GM19452 (cell line): Measurements from ENCODE around the gene LYSMD4.
A peak's percentile ranks its signal among the peaks of the same experiment; 100 is the strongest.
"Not testable (repeated sequence)": the region's sequence is repeated elsewhere in the genome, so short reads cannot be mapped to it uniquely, and the experiment has no call there.

Experiments
- ATAC-seq: cut with Tn5 transposase; IDR thresholded peaks from one replicate; pipeline ENCODE4 v1.9.1; 2021; ENCODE audit not compliant: unreplicated experiment

The LYSMD4 gene

DNA sequence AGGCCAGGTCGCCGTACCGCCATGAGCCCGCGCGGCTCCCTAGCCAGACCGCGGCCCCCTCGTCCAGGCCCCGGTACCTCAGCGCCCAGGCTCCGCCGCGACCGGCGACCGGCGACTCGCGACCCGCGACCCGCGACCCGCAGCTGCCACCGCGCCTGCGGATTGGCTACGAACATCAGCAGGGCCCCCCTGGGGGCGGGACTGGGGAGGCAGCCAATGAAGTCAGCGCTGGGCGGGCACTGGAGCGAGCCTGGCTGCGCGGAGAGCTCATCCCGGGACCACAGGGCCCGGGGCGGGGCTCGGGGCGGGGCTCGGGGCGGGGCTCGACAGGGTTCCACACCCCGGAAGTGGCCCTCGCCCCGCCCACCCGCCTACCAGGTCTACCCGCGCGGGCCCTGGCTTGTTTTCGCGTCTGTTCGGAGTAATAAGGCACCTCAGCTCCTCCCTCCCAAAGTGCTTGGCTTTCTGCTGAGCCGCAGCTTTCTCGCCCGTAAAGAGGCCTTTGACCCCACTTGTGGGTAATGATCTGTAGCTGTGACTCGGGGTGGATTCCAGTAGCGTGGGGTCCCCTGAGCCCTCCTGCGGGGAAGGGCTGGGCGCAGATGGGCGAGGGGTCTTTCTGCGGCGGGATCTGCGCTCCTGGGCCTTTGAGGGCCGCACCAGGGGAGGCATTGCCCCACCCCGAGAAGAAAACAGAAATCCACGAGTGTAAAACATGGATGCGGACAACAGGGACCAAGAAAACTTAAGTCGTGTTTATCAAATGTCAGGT, at the start of gene LYSMD4:
LYSMD4 (minus strand) TSS at position 170 of the 772 bp plus-strand sequence. CDS start 1,438 bp downstream, outside the sequence.
- peak; percentile 99 for ATAC-seq

GRCh38 chr15:99782029-99782428, 48.8 kb upstream of the LYSMD4 start:
- not testable (repeated sequence) for ATAC-seq

GRCh38 chr15:99777144-99777543, 43.9 kb upstream of the LYSMD4 start:
- no peak for ATAC-seq

DNA sequence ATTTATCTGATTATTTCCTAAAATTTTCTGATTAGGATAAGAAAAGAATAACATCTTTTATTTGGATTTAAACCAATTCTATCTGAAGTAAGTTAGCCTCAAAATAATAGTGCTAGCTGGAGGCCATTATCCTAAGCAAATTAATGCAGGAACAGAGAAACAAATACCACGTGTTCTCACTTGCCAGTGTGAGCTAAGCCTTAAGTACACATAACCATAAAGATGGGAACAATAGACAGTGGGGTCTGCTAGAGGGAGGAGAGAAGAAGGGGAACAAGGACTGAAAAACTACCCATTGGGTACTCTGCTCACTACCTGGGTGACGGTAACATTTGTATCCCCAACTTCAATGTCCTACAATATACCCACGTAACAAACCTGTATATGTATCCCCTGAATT, 31.3 kb upstream of the LYSMD4 start:
- no peak for ATAC-seq

- ATAC-seq: no peak
Measured at GRCh38 chr15:99763827-99764226, 30.6 kb upstream of the LYSMD4 start.

- no peak for ATAC-seq
Measured at GRCh38 chr15:99762288-99762687, 29.1 kb upstream of the LYSMD4 start.

DNA sequence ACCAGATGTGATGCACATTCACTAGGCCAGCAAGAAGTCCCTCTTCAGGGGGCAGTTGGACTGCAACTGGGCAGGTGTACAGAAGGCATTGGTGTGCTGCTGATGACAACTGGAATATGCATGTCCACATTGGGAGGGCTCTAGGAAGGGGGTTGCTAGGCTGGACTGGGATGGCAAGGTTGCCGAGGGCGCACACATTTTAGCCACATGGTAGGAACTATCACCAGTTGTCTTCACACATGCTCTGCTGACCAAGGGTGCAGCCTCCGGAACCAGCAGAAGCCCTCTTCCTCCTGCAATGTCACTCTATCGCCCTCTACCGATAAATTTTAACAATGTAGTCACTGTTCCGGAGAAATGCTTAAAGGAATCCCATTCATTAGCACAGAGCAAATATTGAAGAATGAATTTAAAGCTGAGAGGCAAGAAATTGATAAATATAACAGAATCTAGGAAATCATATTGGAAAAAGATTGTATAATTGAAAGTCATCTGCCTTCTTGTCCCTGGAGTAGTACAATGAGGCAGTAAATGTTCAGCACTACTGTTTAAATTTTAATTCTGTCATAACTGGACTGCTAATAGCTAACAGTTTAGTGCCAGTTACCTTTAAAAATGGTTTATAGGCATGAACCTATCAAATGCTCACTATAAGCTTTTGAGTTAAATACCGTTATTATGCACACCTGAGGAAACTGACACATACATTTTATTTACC, 22.6 kb upstream of the LYSMD4 start:
- peak; percentile 95 for ATAC-seq

GRCh38 chr15:99753066-99753465, 19.8 kb upstream of the LYSMD4 start:
- no peak for ATAC-seq

DNA sequence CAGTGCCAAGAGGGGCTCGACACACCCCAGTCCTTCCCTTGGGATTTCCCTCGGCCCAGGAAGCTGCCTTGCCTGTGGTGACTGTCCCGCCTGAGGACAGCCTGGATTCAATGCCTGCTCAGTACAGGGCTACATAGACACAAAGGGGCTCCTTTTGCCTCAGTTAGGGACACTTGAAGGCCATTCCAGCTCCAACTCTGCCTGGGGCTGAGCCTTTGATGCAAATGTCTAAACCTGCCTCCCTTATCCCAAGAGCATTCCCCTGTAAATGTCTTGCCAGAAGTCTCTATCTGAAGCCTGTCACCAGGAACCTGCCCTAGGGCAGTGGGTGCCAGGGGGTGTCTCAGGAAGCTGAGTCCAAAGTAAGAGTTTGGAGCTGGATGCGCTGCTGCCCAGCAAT, 19.3 kb upstream of the LYSMD4 start:
- ATAC-seq: no peak

DNA sequence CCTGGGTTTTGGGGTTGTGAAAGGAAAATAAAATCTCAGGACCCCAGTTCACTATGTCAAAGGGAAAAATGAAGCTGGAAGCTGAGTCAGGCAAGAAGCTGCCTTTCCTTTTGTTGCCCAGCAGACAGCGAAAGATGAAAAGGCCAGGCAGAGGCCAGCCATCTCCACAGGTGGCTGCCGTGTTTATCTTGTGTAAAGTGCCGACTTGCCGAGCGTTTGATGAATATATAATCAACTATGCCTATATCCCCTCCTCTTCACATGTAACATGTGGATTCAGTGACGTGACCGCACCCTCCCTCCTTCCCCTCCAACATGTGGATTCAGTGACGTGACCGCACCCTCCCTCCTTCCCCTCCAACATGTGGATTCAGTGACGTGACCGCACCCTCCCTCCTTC, 17.1 kb upstream of the LYSMD4 start:
- not testable (repeated sequence) for ATAC-seq

GRCh38 chr15:99749386-99749785, 16.1 kb upstream of the LYSMD4 start:
- no peak for ATAC-seq

DNA sequence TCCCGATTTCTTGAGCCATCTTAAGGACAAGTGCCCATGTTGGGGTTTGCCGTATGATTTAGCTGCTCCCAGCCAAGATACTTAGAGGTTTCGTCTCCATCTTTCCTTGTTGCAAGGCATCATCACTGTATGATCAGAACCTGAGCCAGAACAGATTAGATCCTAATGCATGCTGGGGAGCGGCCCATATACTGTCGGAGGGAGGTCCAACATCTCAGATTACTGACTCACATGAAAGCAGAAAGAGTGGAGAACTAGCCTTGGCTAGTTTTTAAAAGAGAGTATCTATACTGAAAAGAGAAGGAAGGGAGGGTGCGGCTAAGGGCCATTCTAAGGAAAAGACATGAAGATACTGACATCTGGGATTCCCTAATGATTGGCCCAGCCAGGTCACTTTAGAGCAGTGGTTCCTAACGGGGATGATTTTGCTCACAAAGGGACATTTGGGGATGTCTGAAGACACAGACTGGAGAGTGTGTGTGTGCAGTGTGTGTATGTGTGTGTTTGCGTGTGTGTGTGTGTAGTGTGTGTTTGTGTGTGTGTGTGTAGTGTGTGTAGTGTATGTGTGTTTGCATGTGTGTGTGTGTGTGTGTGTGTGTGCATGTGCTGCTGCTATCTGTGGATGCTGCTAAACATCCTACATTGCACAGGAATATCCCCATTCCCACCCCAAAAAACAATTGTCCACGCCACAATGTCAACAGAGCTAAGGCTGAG, 12.3 kb upstream of the LYSMD4 start:
- ATAC-seq: no peak

DNA sequence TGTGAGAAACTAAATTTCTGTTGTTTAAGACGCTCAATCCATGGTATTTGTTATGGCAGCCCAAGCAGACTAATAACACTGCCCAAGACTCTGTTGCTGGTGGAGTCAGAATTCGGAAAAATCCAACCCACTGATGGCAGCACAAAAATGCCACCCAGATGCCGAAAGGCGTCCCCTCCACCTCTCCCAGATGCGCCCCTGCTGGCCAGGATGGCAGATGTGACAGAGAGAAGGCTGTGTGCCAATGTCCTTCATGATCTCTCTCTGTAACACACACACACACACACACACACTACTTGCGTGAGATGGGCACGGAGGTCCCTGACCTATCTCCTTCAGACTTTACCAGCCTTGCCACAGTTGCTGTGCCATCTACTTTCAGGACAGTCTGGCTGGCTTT, 10.9 kb upstream of the LYSMD4 start:
- no peak for ATAC-seq

DNA sequence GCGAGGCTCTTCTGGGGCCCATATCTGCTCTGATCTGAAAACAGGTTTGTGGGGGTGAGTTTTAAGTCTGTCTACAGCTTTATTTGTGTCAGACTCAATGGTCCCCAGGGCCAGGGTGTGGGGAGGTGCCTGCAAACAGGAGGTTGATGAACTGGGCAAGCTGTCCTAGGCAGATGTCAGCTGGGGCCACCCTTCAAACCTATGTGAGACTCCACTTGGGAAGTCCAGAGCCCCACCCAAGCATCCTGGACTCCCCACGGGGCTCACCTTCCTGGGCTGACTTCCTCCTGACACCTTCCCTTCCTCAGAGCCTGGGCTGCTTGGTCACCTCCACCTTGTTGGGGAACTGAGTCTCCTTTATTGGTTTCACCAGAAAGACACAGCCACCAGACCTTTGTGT, 8.6 kb upstream of the LYSMD4 start:
- ATAC-seq: no peak

- ATAC-seq: no peak
Measured at GRCh38 chr15:99738021-99738847, 5.0 kb upstream of the LYSMD4 start.

DNA sequence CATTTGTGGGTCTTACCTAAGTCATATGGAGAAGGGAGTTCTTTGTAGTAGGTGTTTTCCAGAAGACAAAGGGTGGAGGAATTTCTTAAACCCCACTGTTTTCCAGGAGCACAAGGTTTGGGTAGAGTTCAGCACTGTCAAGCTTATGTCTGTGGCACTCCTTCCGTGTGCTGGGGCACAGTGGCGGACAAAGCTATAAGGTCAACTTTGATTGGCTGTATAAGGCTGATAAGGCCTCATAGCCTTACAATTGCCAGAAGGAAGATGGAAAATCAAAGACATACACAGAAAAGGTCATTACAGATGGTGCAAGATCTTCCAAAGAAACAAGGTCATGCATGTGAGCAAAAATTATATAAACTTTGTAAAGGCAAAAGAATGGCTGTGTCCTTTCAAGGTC, 3.5 kb upstream of the LYSMD4 start:
- no peak for ATAC-seq

GRCh38 chr15:99735868-99736267, 2.6 kb upstream of the LYSMD4 start:
- ATAC-seq: no peak

GRCh38 chr15:99734575-99734974, 1.3 kb upstream of the LYSMD4 start:
- no peak for ATAC-seq

GRCh38 chr15:99734040-99734291, 729 bp upstream of the LYSMD4 start:
- ATAC-seq: not testable (repeated sequence)

- ATAC-seq: peak; percentile 16
Measured at GRCh38 chr15:99732751-99733267, 428 bp downstream of the LYSMD4 start.
